Activated gamma-delta T cell treated with Interleukin-2 at 50 U/mL for 16 hours (primary cell): ENCODE data around the gene COL4A1.

Experiments
- DNase-seq: peaks from one replicate; pipeline ENCODE4 v3.0.0-alpha.2; 2020

The COL4A1 gene

GRCh38 chr13:110099922-110100321, 207.0 kb downstream of the COL4A1 start:
- no peak for DNase-seq
